ENCODE measurements around the gene CAPN3. TPM values are rescaled to one million over a fixed set of nuclear protein-coding genes. Genes with fewer than 3 reads are reported as not detected.

CAPN3 gene
- total and polyA plus RNA-seq, 7 experiments from 2014 or later: 0.48 to 26.1 (median 15.5) TPM; not detected in 1

- H3K9me3 ChIP-seq (ENCODE audit: control insufficient read depth in 2 of 3, low read length in 3 of 3): no peaks in the 10 kb centered on the region
- Mint-ChIP-seq H3K4me1 (peaks cover 0 to 2% (median 0%) of the 10 kb centered on the region in 7 donors), H3K36me3 (peaks cover 16 to 56% (median 34%) of the 10 kb centered on the region in 5 donors), H3K27ac (no peak overlapping the region), H3K27me3 (no peaks in the 10 kb centered on the region), H3K4me3 (no peak overlapping the region), H3K9me3 (no peaks in the 10 kb centered on the region)
- DNase-seq (no peak), ATAC-seq (no peak)
- H3K27ac ChIP-seq (ENCODE audit: low read depth, low read length): no peak overlapping the region
- no peak overlapping the region for H3K4me3 ChIP-seq (ENCODE audit: low read length)
- no peaks in the 10 kb centered on the region for H3K4me1 ChIP-seq (ENCODE audit: control insufficient read depth in 2 of 2, insufficient read depth in 2 of 2, low read length in 2 of 2)
- H3K36me3 ChIP-seq (ENCODE audit: control insufficient read depth in 2 of 3, insufficient read depth in 3 of 3, low read length in 3 of 3): peaks cover 0 to 37% (median 6%) of the 10 kb centered on the region in 3 experiments
- CTCF ChIA-PET: interaction anchor here (0.6 kb wide), 1 partner anchor 41 kb away, joined by 3 read pairs; no protein-coding TSS in a partner anchor
- POLR2A ChIA-PET: no interaction called here
- intact Hi-C loops (cut with micrococcal nuclease): no loop called here
- H3K27me3 ChIP-seq (ENCODE audit: control insufficient read depth in 2 of 2, insufficient read depth in 2 of 2, low read length in 2 of 2): no peaks in the 10 kb centered on the region
Measured at GRCh38 chr15:42353061-42353460, 6.2 kb upstream of the CAPN3 start.

GRCh38 chr15:42354824-42355223 is 4.5 kb upstream of the CAPN3 start:
- intact Hi-C loops (cut with micrococcal nuclease): no loop called here
- no peaks in the 10 kb centered on the region for H3K4me1 ChIP-seq (ENCODE audit: control insufficient read depth in 2 of 2, insufficient read depth in 2 of 2, low read length in 2 of 2)
- H3K9me3 Mint-ChIP-seq: no peaks in the 10 kb centered on the region
- no peaks in the 10 kb centered on the region for H3K4me1 Mint-ChIP-seq
- H3K36me3 ChIP-seq (ENCODE audit: control insufficient read depth in 2 of 3, insufficient read depth in 3 of 3, low read length in 3 of 3): peaks cover 0 to 30% (median 0%) of the 10 kb centered on the region in 3 experiments
- no peak for DNase-seq
- ChIA-PET POLR2A (no interaction called here), CTCF (no interaction called here)
- H3K27me3 ChIP-seq (ENCODE audit: control insufficient read depth in 2 of 2, insufficient read depth in 2 of 2, low read length in 2 of 2): no peaks in the 10 kb centered on the region
- H3K4me3 Mint-ChIP-seq: no peak overlapping the region
- H3K27ac Mint-ChIP-seq: no peak overlapping the region
- H3K27ac ChIP-seq (ENCODE audit: low read depth, low read length): no peak overlapping the region
- ATAC-seq: no peak
- H3K27me3 Mint-ChIP-seq: no peaks in the 10 kb centered on the region
- no peak overlapping the region for H3K4me3 ChIP-seq (ENCODE audit: low read length)
- H3K36me3 Mint-ChIP-seq: peaks cover 16 to 58% (median 35%) of the 10 kb centered on the region in 5 donors
- H3K9me3 ChIP-seq (ENCODE audit: control insufficient read depth in 2 of 3, low read length in 3 of 3): no peaks in the 10 kb centered on the region

- Histone ChIP-seq H3K27ac (ENCODE audit: low read depth, low read length) (no peak overlapping the region), H3K4me3 (ENCODE audit: low read length) (no peak overlapping the region), H3K9me3 (ENCODE audit: control insufficient read depth in 2 of 3, low read length in 3 of 3) (no peaks in the 10 kb centered on the region), H3K4me1 (ENCODE audit: control insufficient read depth in 2 of 2, insufficient read depth in 2 of 2, low read length in 2 of 2) (no peaks in the 10 kb centered on the region), H3K36me3 (ENCODE audit: control insufficient read depth in 2 of 3, insufficient read depth in 3 of 3, low read length in 3 of 3) (peaks cover 0 to 30% (median 0%) of the 10 kb centered on the region in 3 experiments), H3K27me3 (ENCODE audit: control insufficient read depth in 2 of 2, insufficient read depth in 2 of 2, low read length in 2 of 2) (no peaks in the 10 kb centered on the region)
- no peak for ATAC-seq
- ChIA-PET CTCF (no interaction called here), POLR2A (no interaction called here)
- Mint-ChIP-seq H3K4me1 (no peaks in the 10 kb centered on the region), H3K27ac (no peak overlapping the region), H3K36me3 (peaks cover 16 to 58% (median 32%) of the 10 kb centered on the region in 5 donors), H3K4me3 (no peak overlapping the region), H3K9me3 (no peaks in the 10 kb centered on the region), H3K27me3 (no peaks in the 10 kb centered on the region)
- DNase-seq: no peak
- intact Hi-C loops (cut with micrococcal nuclease): no loop called here
Measured at GRCh38 chr15:42355291-42355690, 4.0 kb upstream of the CAPN3 start.

- Mint-ChIP-seq H3K27me3 (no peaks in the 10 kb centered on the region), H3K36me3 (peaks cover 10 to 49% (median 25%) of the 10 kb centered on the region in 5 donors), H3K9me3 (no peaks in the 10 kb centered on the region), H3K4me1 (peaks cover 0 to 1% (median 0%) of the 10 kb centered on the region in 7 donors), H3K27ac (no peak overlapping the region), H3K4me3 (no peak overlapping the region)
- no peak for DNase-seq
- Histone ChIP-seq H3K4me3 (ENCODE audit: low read length) (no peak overlapping the region), H3K27me3 (ENCODE audit: control insufficient read depth in 2 of 2, insufficient read depth in 2 of 2, low read length in 2 of 2) (no peaks in the 10 kb centered on the region), H3K27ac (ENCODE audit: low read depth, low read length) (no peak overlapping the region), H3K36me3 (ENCODE audit: control insufficient read depth in 2 of 3, insufficient read depth in 3 of 3, low read length in 3 of 3) (peaks cover 0 to 20% (median 0%) of the 10 kb centered on the region in 3 experiments), H3K4me1 (ENCODE audit: control insufficient read depth in 2 of 2, insufficient read depth in 2 of 2, low read length in 2 of 2) (no peaks in the 10 kb centered on the region), H3K9me3 (ENCODE audit: control insufficient read depth in 2 of 3, low read length in 3 of 3) (no peaks in the 10 kb centered on the region)
- no peak for ATAC-seq
- intact Hi-C loops (cut with micrococcal nuclease): no loop called here
- ChIA-PET POLR2A (no interaction called here), CTCF (no interaction called here)
Measured at GRCh38 chr15:42356851-42357250, 2.5 kb upstream of the CAPN3 start.

GRCh38 chr15:42358141-42358540 is 1.2 kb upstream of the CAPN3 start:
- H3K4me1 Mint-ChIP-seq: peaks cover 0 to 1% (median 0%) of the 10 kb centered on the region in 7 donors
- no peaks in the 10 kb centered on the region for H3K9me3 Mint-ChIP-seq
- intact Hi-C loops (cut with micrococcal nuclease): no loop called here
- H3K27ac Mint-ChIP-seq: no peak overlapping the region
- peaks cover 3 to 40% (median 17%) of the 10 kb centered on the region in 5 donors for H3K36me3 Mint-ChIP-seq
- ATAC-seq (no peak), DNase-seq (no peak)
- Histone ChIP-seq H3K4me3 (ENCODE audit: low read length) (no peak overlapping the region), H3K27ac (ENCODE audit: low read depth, low read length) (no peak overlapping the region), H3K4me1 (ENCODE audit: control insufficient read depth in 2 of 2, insufficient read depth in 2 of 2, low read length in 2 of 2) (no peaks in the 10 kb centered on the region), H3K36me3 (ENCODE audit: control insufficient read depth in 2 of 3, insufficient read depth in 3 of 3, low read length in 3 of 3) (peaks cover 0 to 10% (median 0%) of the 10 kb centered on the region in 3 experiments), H3K9me3 (ENCODE audit: control insufficient read depth in 2 of 3, low read length in 3 of 3) (no peaks in the 10 kb centered on the region), H3K27me3 (ENCODE audit: control insufficient read depth in 2 of 2, insufficient read depth in 2 of 2, low read length in 2 of 2) (no peaks in the 10 kb centered on the region)
- POLR2A ChIA-PET: no interaction called here
- H3K4me3 Mint-ChIP-seq: no peak overlapping the region
- CTCF ChIA-PET: no interaction called here
- no peaks in the 10 kb centered on the region for H3K27me3 Mint-ChIP-seq

- H3K9me3 Mint-ChIP-seq: no peaks in the 10 kb centered on the region
- no peak for ATAC-seq
- intact Hi-C loops (cut with micrococcal nuclease): no loop called here
- no peaks in the 10 kb centered on the region for H3K9me3 ChIP-seq (ENCODE audit: control insufficient read depth in 2 of 3, low read length in 3 of 3)
- peaks cover 0 to 1% (median 0%) of the 10 kb centered on the region in 7 donors for H3K4me1 Mint-ChIP-seq
- no peaks in the 10 kb centered on the region for H3K27me3 Mint-ChIP-seq
- no peak overlapping the region for H3K27ac ChIP-seq (ENCODE audit: low read depth, low read length)
- ChIA-PET POLR2A (no interaction called here), CTCF (no interaction called here)
- no peak overlapping the region for H3K4me3 ChIP-seq (ENCODE audit: low read length)
- no peaks in the 10 kb centered on the region for H3K27me3 ChIP-seq (ENCODE audit: control insufficient read depth in 2 of 2, insufficient read depth in 2 of 2, low read length in 2 of 2)
- H3K27ac Mint-ChIP-seq: no peak overlapping the region
- no peak overlapping the region for H3K4me3 Mint-ChIP-seq
- H3K36me3 Mint-ChIP-seq: peaks cover 0 to 28% (median 6%) of the 10 kb centered on the region in 5 donors
- H3K36me3 ChIP-seq (ENCODE audit: control insufficient read depth in 2 of 3, insufficient read depth in 3 of 3, low read length in 3 of 3): peaks cover 0 to 3% (median 0%) of the 10 kb centered on the region in 3 experiments
- no peak for DNase-seq
- no peaks in the 10 kb centered on the region for H3K4me1 ChIP-seq (ENCODE audit: control insufficient read depth in 2 of 2, insufficient read depth in 2 of 2, low read length in 2 of 2)
Measured at GRCh38 chr15:42359985-42360384, 684 bp downstream of the CAPN3 start.

GRCh38 chr15:42360535-42361112 is 1.3 kb downstream of the CAPN3 start:
- ATAC-seq (no peak), DNase-seq (no peak)
- H3K4me1 ChIP-seq (ENCODE audit: control insufficient read depth in 2 of 2, insufficient read depth in 2 of 2, low read length in 2 of 2): no peaks in the 10 kb centered on the region
- H3K4me3 Mint-ChIP-seq: no peak overlapping the region
- peaks cover 0 to 29% (median 6%) of the 10 kb centered on the region in 5 donors for H3K36me3 Mint-ChIP-seq
- no peaks in the 10 kb centered on the region for H3K9me3 Mint-ChIP-seq
- H3K27ac Mint-ChIP-seq: no peak overlapping the region
- H3K27me3 ChIP-seq (ENCODE audit: control insufficient read depth in 2 of 2, insufficient read depth in 2 of 2, low read length in 2 of 2): no peaks in the 10 kb centered on the region
- H3K27me3 Mint-ChIP-seq: no peaks in the 10 kb centered on the region
- peaks cover 0 to 2% (median 0%) of the 10 kb centered on the region in 7 donors for H3K4me1 Mint-ChIP-seq
- POLR2A ChIA-PET: no interaction called here
- intact Hi-C loops (cut with micrococcal nuclease): no loop called here
- no peak overlapping the region for H3K27ac ChIP-seq (ENCODE audit: low read depth, low read length)
- H3K4me3 ChIP-seq (ENCODE audit: low read length): no peak overlapping the region
- CTCF ChIA-PET: no interaction called here
- peaks cover 0 to 3% (median 0%) of the 10 kb centered on the region in 3 experiments for H3K36me3 ChIP-seq (ENCODE audit: control insufficient read depth in 2 of 3, insufficient read depth in 3 of 3, low read length in 3 of 3)
- H3K9me3 ChIP-seq (ENCODE audit: control insufficient read depth in 2 of 3, low read length in 3 of 3): no peaks in the 10 kb centered on the region
